ENCODE data around the gene KIF1B.

DNA sequence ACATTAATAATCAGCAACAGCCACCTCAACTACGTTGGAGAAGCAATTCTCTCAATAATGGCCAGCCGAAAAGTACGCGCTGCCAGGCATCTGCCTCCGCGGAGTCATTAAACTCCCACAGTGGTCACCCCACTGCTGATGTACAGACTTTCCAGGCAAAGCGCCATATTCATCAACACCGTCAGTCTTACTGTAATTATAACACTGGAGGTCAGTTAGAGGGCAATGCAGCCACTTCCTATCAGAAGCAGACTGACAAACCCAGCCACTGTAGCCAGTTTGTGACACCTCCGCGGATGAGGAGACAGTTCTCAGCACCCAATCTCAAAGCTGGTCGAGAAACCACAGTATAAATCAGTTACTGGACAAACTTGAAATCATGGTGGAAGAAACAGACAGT, 93.9 kb downstream of the KIF1B start:
- TF ChIP-seq, protein P1, sequence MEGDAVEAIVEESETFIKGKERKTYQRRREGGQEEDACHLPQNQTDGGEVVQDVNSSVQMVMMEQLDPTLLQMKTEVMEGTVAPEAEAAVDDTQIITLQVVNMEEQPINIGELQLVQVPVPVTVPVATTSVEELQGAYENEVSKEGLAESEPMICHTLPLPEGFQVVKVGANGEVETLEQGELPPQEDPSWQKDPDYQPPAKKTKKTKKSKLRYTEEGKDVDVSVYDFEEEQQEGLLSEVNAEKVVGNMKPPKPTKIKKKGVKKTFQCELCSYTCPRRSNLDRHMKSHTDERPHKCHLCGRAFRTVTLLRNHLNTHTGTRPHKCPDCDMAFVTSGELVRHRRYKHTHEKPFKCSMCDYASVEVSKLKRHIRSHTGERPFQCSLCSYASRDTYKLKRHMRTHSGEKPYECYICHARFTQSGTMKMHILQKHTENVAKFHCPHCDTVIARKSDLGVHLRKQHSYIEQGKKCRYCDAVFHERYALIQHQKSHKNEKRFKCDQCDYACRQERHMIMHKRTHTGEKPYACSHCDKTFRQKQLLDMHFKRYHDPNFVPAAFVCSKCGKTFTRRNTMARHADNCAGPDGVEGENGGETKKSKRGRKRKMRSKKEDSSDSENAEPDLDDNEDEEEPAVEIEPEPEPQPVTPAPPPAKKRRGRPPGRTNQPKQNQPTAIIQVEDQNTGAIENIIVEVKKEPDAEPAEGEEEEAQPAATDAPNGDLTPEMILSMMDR (IDR thresholded peaks at IDR 0.05; ENCODE audit: insufficient read depth, low read length, poor library complexity, severe bottlenecking): no peak
- TF ChIP-seq EZH2phosphoT487 (conservative IDR thresholded peaks at IDR 0.05; ENCODE audit: low read length): no peak
